ENCODE results near the gene TCERG1.

DNA sequence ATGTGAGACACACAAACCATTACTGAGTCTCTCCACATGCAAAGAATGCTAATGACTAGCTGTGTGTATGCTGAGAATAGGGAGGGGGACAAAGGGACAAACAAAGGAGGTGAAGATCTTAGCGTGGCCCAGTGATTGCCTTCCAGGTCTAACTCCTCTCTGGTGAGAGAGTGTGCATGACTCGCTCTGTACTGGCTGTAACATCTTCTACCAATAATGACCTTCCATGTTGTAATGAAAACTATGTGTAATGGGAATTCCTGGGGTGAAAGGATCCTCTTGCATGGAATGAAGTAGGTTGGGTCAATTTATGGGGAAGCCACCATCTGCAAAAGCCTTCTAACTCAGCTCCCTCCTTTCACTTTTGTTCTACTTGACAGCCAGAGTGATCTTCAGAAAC lies 93.3 kb downstream of the TCERG1 start:
- TF ChIP-seq CTCF (conservative IDR thresholded peaks at IDR 0.05) (no peak), ZFX (IDR thresholded peaks at IDR 0.05) (no peak)
